Smooth muscle cell (in vitro differentiated cells): ENCODE measurements around the gene KPNA3. TPM values are rescaled to one million over a fixed set of nuclear protein-coding genes. Genes with fewer than 3 reads are reported as not detected.

ENCODE experiments used
- DNase-seq: peaks from one replicate; lab custom pipeline; 2025; ENCODE audit not compliant: unreplicated experiment; lab: John Stamatoyannopoulos, UW
- H2AFZ ChIP-seq: fragments of 200-600 bp; sonication (generic); 2 replicates; pipeline ENCODE4 v1.6.0; 2016; ENCODE audit warnings: antibody characterized with exemption, low read depth, mild to moderate bottlenecking
- H3F3A ChIP-seq: fragments of 200-600 bp; sonication (generic); 2 replicates; pipeline ENCODE4 v1.6.0; 2017; ENCODE audit warnings: antibody characterized with exemption, low read depth
- H3K27ac ChIP-seq: fragments of 200-600 bp; sonication (generic); 2 replicates; pipeline ENCODE4 v1.5.1; 2016; ENCODE audit warnings: low read depth, mild to moderate bottlenecking
- H3K27me3 ChIP-seq: fragments of 200-600 bp; sonication (generic); 2 replicates; pipeline ENCODE4 v1.6.1; 2016; ENCODE audit warnings: low read depth, mild to moderate bottlenecking
- H3K36me3 ChIP-seq: fragments of 200-600 bp; sonication (generic); 2 replicates; pipeline ENCODE4 v1.5.1; 2016; ENCODE audit warnings: low read depth
- H3K4me1 ChIP-seq: fragments of 200-600 bp; sonication (generic); 2 replicates; pipeline ENCODE4 v1.5.1; 2016; ENCODE audit warnings: low read depth
- H3K4me2 ChIP-seq: fragments of 200-600 bp; sonication (generic); 2 replicates; pipeline ENCODE4 v1.6.0; 2016; ENCODE audit warnings: mild to moderate bottlenecking
- H3K4me3 ChIP-seq: fragments of 200-600 bp; sonication (generic); 2 replicates; pipeline ENCODE4 v1.5.1; 2016; ENCODE audit warnings: mild to moderate bottlenecking
- H3K79me2 ChIP-seq: fragments of 200-600 bp; sonication (generic); 2 replicates; pipeline ENCODE4 v1.6.0; 2016; ENCODE audit warnings: low read depth, mild to moderate bottlenecking
- H3K9ac ChIP-seq: fragments of 200-600 bp; sonication (generic); 2 replicates; pipeline ENCODE4 v1.6.0; 2016; ENCODE audit warnings: low read depth
- H3K9me3 ChIP-seq: fragments of 200-600 bp; sonication (generic); replicated peaks from 2 replicates; pipeline ENCODE4 v1.5.1; 2016; ENCODE audit warnings: low read depth
- H4K20me1 ChIP-seq: fragments of 200-600 bp; sonication (generic); 2 replicates; pipeline ENCODE4 v1.6.0; 2016; ENCODE audit warnings: low read depth
- WGBS: methylation state at CpG from one replicate; pipeline ENCODE4 v1.1.7; 2016; ENCODE audit warnings: low lambda C conversion rate; 5-methylcytosine and 5-hydroxymethylcytosine counted together
- polyA plus RNA-seq: library from polyadenylated mRNA; unstranded; fragments of >200 nt; fragmentation: Nextera tagmentation; extraction: Ambion mirVana; gene quantifications from 2 replicates; pipeline ENCODE4 v1.2.1, GENCODE V29; 2016
- total RNA-seq: library from RNA; depleted of rRNA; stranded (reverse); fragments of >200 nt; gene quantifications from 2 replicates; pipeline ENCODE4 v1.2.3, GENCODE V29; 2014
- TF ChIP-seq, protein P1 (sequence below): fragments of 200-600 bp; sonication (generic); IDR thresholded peaks from 2 replicates; pipeline ENCODE4 v1.5.1; 2017; ENCODE audit warnings: borderline replicate concordance, mild to moderate bottlenecking, antibody characterized with exemption; ENCODE audit not compliant: insufficient read depth, poor library complexity, severe bottlenecking

The KPNA3 gene
- total and polyA plus RNA-seq, 2 experiments from 2014 or later = 22.7 to 38.9 TPM

DNA sequence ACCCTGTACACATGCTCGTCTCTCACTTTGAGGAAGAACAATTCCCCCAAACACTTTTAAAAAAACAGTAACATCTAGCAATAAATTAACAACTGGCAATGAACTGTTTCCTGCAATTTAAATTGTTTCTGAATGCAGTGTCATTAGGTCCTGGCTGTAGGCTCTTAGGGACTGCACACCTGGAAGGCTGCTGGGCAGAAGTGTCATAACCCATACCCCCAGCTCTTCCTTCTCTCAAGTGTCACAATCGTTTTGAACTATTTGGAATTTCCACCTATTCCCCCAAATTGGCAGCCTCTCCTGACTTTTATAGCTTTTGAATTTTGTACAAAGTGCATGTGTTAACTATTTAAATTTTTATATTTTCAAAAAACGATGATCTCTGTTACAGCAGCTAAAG lies 38.2 kb upstream of the KPNA3 start:
- no peaks in the 10 kb centered on the region for H3K4me1 ChIP-seq
- no peak overlapping the region for H2AFZ ChIP-seq
- 84% methylated on average over 3 of the region's 3 CpGs for WGBS
- no peaks in the 10 kb centered on the region for H3K79me2 ChIP-seq
- H3K4me3 ChIP-seq = no peak overlapping the region
- H3K9ac ChIP-seq = no peak overlapping the region
- H4K20me1 ChIP-seq = no peaks in the 10 kb centered on the region
- no peaks in the 10 kb centered on the region for H3K36me3 ChIP-seq
- no peak for DNase-seq
- H3K27ac ChIP-seq = no peak overlapping the region
- H3K4me2 ChIP-seq = no peak overlapping the region
- no peaks in the 10 kb centered on the region for H3K27me3 ChIP-seq
- H3K9me3 ChIP-seq = no peaks in the 10 kb centered on the region
- TF ChIP-seq, protein P1, sequence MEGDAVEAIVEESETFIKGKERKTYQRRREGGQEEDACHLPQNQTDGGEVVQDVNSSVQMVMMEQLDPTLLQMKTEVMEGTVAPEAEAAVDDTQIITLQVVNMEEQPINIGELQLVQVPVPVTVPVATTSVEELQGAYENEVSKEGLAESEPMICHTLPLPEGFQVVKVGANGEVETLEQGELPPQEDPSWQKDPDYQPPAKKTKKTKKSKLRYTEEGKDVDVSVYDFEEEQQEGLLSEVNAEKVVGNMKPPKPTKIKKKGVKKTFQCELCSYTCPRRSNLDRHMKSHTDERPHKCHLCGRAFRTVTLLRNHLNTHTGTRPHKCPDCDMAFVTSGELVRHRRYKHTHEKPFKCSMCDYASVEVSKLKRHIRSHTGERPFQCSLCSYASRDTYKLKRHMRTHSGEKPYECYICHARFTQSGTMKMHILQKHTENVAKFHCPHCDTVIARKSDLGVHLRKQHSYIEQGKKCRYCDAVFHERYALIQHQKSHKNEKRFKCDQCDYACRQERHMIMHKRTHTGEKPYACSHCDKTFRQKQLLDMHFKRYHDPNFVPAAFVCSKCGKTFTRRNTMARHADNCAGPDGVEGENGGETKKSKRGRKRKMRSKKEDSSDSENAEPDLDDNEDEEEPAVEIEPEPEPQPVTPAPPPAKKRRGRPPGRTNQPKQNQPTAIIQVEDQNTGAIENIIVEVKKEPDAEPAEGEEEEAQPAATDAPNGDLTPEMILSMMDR = no peak
- no peaks in the 10 kb centered on the region for H3F3A ChIP-seq

DNA sequence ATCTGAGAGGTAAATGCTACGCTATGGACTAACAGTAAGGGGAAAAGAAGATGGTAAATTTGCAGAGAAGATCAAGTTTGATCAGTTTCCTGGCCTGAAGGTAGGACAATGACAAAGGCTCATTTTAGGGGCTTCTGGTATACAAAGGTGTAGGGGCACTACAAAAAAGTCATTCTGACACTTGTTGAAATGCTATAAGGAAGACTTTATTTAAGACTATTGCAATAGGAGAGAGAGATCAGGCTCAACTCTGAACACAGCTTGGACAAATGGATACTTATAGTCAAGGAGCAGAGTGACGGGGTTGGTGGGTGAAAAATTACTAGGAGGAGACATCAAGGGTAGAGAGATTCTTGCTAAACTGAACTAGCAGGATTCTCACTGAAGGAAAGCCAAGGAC lies 37.2 kb upstream of the KPNA3 start:
- TF ChIP-seq, protein P1 = no peak
- DNase-seq = no peak
- Histone ChIP-seq H3K9me3 (no peaks in the 10 kb centered on the region), H3K9ac (no peak overlapping the region), H3K27ac (no peak overlapping the region), H4K20me1 (no peaks in the 10 kb centered on the region), H3K4me3 (no peak overlapping the region), H2AFZ (no peak overlapping the region), H3K4me2 (no peak overlapping the region), H3K79me2 (no peaks in the 10 kb centered on the region), H3K27me3 (no peaks in the 10 kb centered on the region), H3K36me3 (no peaks in the 10 kb centered on the region), H3F3A (no peaks in the 10 kb centered on the region), H3K4me1 (no peaks in the 10 kb centered on the region)
- WGBS = 94% methylated on average over 2 of the region's 2 CpGs

DNA sequence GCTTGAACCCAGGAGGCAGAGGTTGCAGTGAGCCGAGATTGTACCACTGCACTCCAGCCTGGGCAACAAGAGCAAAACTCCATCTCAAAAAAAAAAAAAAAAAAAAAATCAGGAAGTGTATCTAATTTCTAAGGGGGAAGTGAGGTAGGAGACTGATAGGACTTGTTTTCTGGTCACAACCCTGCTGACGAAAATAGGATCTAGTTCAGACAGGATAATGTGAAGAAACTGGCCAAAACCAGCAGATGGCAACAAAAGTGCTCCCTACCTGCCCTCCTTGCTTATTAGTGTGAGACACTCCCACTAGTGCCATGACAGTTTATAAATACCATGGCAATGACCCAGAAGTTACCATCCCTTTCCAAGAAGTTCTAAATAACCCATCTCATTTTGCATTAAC lies 36.0 kb upstream of the KPNA3 start:
- H3K4me1 ChIP-seq = no peaks in the 10 kb centered on the region
- no peaks in the 10 kb centered on the region for H3K79me2 ChIP-seq
- no peak overlapping the region for H3K4me3 ChIP-seq
- no peak overlapping the region for H3K9ac ChIP-seq
- H3K27me3 ChIP-seq = no peaks in the 10 kb centered on the region
- H2AFZ ChIP-seq = no peak overlapping the region
- no peaks in the 10 kb centered on the region for H3K9me3 ChIP-seq
- no peak overlapping the region for H3K27ac ChIP-seq
- H3F3A ChIP-seq = no peaks in the 10 kb centered on the region
- H3K4me2 ChIP-seq = no peak overlapping the region
- H3K36me3 ChIP-seq = no peaks in the 10 kb centered on the region
- WGBS = 93% methylated on average over 2 of the region's 2 CpGs
- DNase-seq = no peak
- TF ChIP-seq, protein P1 = no peak
- no peaks in the 10 kb centered on the region for H4K20me1 ChIP-seq

DNA sequence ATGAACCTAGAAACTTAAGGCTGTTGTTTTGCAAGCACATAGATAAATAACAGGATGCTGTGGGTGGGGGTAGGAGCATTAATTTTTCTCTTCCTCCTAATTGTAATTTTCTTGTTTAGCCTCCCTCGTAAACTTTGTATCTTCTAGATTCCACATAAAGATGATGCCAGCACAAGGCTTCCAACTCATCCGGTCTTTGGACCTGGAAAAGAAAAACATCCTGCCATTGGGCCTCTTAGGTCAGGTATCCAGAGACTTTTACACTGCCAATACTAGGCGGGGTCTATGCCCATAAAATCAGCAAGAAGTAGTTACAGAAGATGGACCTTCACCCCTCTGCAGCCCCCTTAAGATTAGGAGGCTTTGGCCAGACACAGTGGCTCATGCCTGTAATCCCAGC lies 35.4 kb upstream of the KPNA3 start:
- no peak for DNase-seq

More for the DNA sequence above, 35.4 kb upstream of the KPNA3 start:
- Histone ChIP-seq H3K9ac (no peak overlapping the region), H3K27me3 (no peaks in the 10 kb centered on the region), H3K4me1 (no peaks in the 10 kb centered on the region), H3K36me3 (no peaks in the 10 kb centered on the region), H3K27ac (no peak overlapping the region), H3K4me3 (no peak overlapping the region), H3K4me2 (no peak overlapping the region), H3F3A (no peaks in the 10 kb centered on the region), H2AFZ (no peak overlapping the region), H3K79me2 (no peaks in the 10 kb centered on the region), H3K9me3 (no peaks in the 10 kb centered on the region), H4K20me1 (no peaks in the 10 kb centered on the region)
- WGBS = 80% methylated on average over 3 of the region's 3 CpGs
- TF ChIP-seq, protein P1 = no peak
